NCI-H128 (cell line): ENCODE measurements around the gene DDX3X.
"Not testable (repeated sequence)": the region's sequence is repeated elsewhere in the genome, so short reads cannot be mapped to it uniquely, and the experiment has no call there.

Experiments used
- DNase-seq: peaks from one replicate; lab custom pipeline; 2025; ENCODE audit not compliant: unreplicated experiment; lab: John Stamatoyannopoulos, UW

DDX3X gene

GRCh38 chrX:41411222-41411621, 77.3 kb downstream of the DDX3X start:
- not testable (repeated sequence) for DNase-seq

- DNase-seq = no peak
Measured at GRCh38 chrX:41412261-41413081, 78.5 kb downstream of the DDX3X start.
